ENCODE data around the gene FSTL3. TPM values are rescaled to one million over a fixed set of nuclear protein-coding genes. Genes with fewer than 3 reads are reported as not detected.
"Not testable (repeated sequence)": the region's sequence is repeated elsewhere in the genome, so short reads cannot be mapped to it uniquely, and the experiment has no call there.

The FSTL3 gene
- 32.5 TPM for total RNA-seq (2021; ENCODE audit: unreplicated experiment)
- polyA plus RNA-seq (2012; ENCODE audit: insufficient read length), result 39.5 TPM
- percentile 60 among the genes with signal in this experiment for Bru-seq, nascent RNA
- percentile 82 among the genes with signal in this experiment for BruChase-seq, experiment 1, labeled RNA remaining after a 2-hour chase
- BruChase-seq, experiment 2, labeled RNA remaining after a 6-hour chase, result percentile 81 among the genes with signal in this experiment
- long read RNA-seq, transcript FSTL3-201 (5 exons, 2,542 nt), result major isoform, 10 of 59 reads
- long read RNA-seq, transcript FSTL3-206 (3 exons, 2,144 nt), result minor isoform, 5 of 59 reads
- long read RNA-seq, partial matches to known transcripts, result 6 of 59 reads
- long read RNA-seq, other reads (novel, unspliced or antisense), result 37 of 59 reads

DNA sequence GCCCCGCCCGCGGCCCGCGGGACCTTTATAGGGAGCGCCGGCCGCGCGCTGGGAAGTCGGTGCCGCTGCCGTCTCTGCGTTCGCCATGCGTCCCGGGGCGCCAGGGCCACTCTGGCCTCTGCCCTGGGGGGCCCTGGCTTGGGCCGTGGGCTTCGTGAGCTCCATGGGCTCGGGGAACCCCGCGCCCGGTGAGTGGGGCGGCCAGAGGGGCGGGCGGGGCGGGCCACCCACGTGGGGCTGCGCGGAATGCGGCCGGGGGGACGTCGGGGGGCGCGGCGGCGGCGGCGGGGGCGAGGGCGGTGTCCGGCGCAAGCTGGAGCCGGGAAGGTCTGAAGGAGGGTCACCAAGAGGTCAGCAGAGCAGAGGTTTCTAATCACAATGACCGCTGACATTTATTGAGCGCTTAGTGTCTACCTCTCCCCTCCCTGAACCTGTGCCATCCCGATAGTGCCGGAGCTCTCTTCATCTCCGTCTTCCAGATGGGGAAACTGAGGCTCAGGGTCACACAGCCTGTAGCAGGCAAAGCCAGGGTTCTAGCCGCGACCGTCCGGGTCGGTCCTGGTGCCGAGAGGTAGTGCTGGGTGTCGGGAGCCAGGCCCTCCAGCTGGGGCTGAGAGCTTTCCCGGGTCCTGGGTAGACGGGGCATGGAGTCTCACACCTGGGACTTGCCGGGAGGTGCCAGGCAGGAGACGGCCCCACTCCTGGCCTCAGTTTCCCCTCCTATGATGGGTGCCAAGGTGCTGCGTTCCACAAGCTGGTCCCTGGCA, at the start of gene FSTL3:
TSS of gene FSTL3 (plus strand) at position 54 of the 767 bp plus-strand sequence. CDS start at position 86, 32 bp downstream.
- ATAC-seq (peak; percentile 5; the same call in 1 of the 2 replicates), DNase-seq (ENCODE audit: low read depth, low spot score) (no peak)
- intact Hi-C loops (cut with micrococcal nuclease; ENCODE audit: unreplicated experiment) (no loop called here), in situ Hi-C loops (cut with HindIII; ENCODE audit: low pct_unique_long_range_greater_than_20kb, low sequenced_read_pairs) (no loop called here)
- peak within 1 kb of the TSS; percentile 48 to 68 for H3K4me3 ChIP-seq (ENCODE audit: low read depth in 2 of 2, low read length in 2 of 2)
- no TSS peak for BruUV-seq (replicated peaks)
- no peaks in the 10 kb centered on the region for H3K9me3 ChIP-seq (ENCODE audit: control insufficient read depth, insufficient read depth, low read depth, low read length)
- H3K27ac ChIP-seq (ENCODE audit: low read length), result peak within 1 kb of the TSS; percentile 72
- no peaks in the 10 kb centered on the region for H3K27me3 ChIP-seq (ENCODE audit: control insufficient read depth, insufficient read depth, low read length)
- no peaks in the 10 kb centered on the region for H3K36me3 ChIP-seq (ENCODE audit: control insufficient read depth, insufficient read depth, low read length)
- H3K4me1 ChIP-seq (ENCODE audit: control insufficient read depth, insufficient read depth, low read length), result peaks cover 22% of the 10 kb centered on the region
- TF ChIP-seq POLR2AphosphoS5 (IDR thresholded peaks at IDR 0.05; ENCODE audit: low read depth, low read length) (peak; percentile 52), TCF7L2 (IDR thresholded peaks at IDR 0.05; ENCODE audit: low read depth, low read length) (no peak)
- CTCF ChIA-PET, result interaction anchor here (0.6 kb wide), 1 partner anchor 53 kb away, joined by 4 read pairs; no protein-coding TSS in a partner anchor
- POLR2A ChIA-PET, result interaction anchor here (0.5 to 0.9 kb wide), 3 partner anchors 28 to 35 kb away, joined by 3 to 5 read pairs (median 3); no protein-coding TSS in a partner anchor

DNA sequence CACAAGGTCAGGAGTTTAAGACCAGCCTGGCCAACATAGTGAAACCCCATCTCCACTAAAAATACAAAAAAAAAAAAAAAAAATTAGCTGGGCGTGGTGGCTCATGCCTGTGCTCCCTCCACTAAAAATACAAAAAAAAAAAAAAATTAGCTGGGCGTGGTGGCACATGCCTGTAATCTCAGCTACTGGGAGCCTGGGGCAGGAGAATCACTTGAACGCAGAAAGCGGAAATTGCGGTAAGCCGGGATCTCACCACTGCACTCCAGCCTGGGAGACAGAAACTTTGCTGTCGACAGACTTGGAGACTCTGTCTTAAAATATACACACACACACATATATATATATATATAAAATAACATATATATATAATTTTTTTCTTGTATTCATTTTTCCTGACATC, 49.6 kb upstream of the FSTL3 start:
- H3K27me3 ChIP-seq (ENCODE audit: control insufficient read depth, insufficient read depth, low read length); CTCF ChIA-PET; H3K4me1 ChIP-seq (ENCODE audit: control insufficient read depth, insufficient read depth, low read length); H3K36me3 ChIP-seq (ENCODE audit: control insufficient read depth, insufficient read depth, low read length); H3K9me3 ChIP-seq (ENCODE audit: control insufficient read depth, insufficient read depth, low read depth, low read length); H3K27ac ChIP-seq (ENCODE audit: low read length); DNase-seq (ENCODE audit: low read depth, low spot score); intact Hi-C loops (cut with micrococcal nuclease; ENCODE audit: unreplicated experiment); H3K4me3 ChIP-seq (ENCODE audit: low read depth in 2 of 2, low read length in 2 of 2); POLR2A ChIA-PET; ATAC-seq; in situ Hi-C loops (cut with HindIII; ENCODE audit: low pct_unique_long_range_greater_than_20kb, low sequenced_read_pairs); BruUV-seq (replicated peaks): not testable (repeated sequence)

DNA sequence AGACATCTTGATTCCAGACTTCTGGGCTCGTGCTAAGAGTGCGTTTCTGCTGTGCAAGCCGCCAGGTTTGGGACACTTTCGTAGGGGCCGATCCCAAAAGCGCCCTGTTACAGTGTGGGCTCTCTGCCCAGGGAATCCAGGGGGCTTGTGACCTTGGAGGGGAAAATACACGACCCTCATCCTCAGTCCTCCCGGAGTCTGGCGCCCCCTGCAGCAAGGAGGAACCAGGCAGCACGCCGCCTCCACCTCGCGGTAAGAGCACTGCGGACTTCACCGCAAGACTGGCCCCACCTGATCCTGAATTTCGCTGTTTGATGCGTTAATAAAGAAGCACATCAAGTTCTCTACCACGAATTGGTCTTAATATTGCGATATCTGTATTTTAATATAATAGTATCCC, 48.0 kb upstream of the FSTL3 start:
- TSS peak; percentile 56 for BruUV-seq (replicated peaks)
- ChIA-PET POLR2A (no interaction called here), CTCF (no interaction called here)
- no peaks in the 10 kb centered on the region for H3K9me3 ChIP-seq (ENCODE audit: control insufficient read depth, insufficient read depth, low read depth, low read length)
- peaks cover 6% of the 10 kb centered on the region; the same call in 1 of the 2 replicates for H3K36me3 ChIP-seq (ENCODE audit: control insufficient read depth, insufficient read depth, low read length)
- intact Hi-C loops (cut with micrococcal nuclease; ENCODE audit: unreplicated experiment) (no loop called here), in situ Hi-C loops (cut with HindIII; ENCODE audit: low pct_unique_long_range_greater_than_20kb, low sequenced_read_pairs) (no loop called here)
- no peaks in the 10 kb centered on the region; the same call in 1 of the 2 replicates for H3K4me1 ChIP-seq (ENCODE audit: control insufficient read depth, insufficient read depth, low read length)
- ATAC-seq, result no peak
- TF ChIP-seq TCF7L2 (IDR thresholded peaks at IDR 0.05; ENCODE audit: low read depth, low read length), result no peak
- TF ChIP-seq, protein P1, sequence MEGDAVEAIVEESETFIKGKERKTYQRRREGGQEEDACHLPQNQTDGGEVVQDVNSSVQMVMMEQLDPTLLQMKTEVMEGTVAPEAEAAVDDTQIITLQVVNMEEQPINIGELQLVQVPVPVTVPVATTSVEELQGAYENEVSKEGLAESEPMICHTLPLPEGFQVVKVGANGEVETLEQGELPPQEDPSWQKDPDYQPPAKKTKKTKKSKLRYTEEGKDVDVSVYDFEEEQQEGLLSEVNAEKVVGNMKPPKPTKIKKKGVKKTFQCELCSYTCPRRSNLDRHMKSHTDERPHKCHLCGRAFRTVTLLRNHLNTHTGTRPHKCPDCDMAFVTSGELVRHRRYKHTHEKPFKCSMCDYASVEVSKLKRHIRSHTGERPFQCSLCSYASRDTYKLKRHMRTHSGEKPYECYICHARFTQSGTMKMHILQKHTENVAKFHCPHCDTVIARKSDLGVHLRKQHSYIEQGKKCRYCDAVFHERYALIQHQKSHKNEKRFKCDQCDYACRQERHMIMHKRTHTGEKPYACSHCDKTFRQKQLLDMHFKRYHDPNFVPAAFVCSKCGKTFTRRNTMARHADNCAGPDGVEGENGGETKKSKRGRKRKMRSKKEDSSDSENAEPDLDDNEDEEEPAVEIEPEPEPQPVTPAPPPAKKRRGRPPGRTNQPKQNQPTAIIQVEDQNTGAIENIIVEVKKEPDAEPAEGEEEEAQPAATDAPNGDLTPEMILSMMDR (IDR thresholded peaks at IDR 0.05), result peak; percentile 68; the same call in 1 of the 2 replicates
- DNase-seq (ENCODE audit: low read depth, low spot score), result no peak
- H3K27me3 ChIP-seq (ENCODE audit: control insufficient read depth, insufficient read depth, low read length), result no peaks in the 10 kb centered on the region
- no peak overlapping the region for H3K4me3 ChIP-seq (ENCODE audit: low read depth in 2 of 2, low read length in 2 of 2)
- H3K27ac ChIP-seq (ENCODE audit: low read length), result no peak overlapping the region

DNA sequence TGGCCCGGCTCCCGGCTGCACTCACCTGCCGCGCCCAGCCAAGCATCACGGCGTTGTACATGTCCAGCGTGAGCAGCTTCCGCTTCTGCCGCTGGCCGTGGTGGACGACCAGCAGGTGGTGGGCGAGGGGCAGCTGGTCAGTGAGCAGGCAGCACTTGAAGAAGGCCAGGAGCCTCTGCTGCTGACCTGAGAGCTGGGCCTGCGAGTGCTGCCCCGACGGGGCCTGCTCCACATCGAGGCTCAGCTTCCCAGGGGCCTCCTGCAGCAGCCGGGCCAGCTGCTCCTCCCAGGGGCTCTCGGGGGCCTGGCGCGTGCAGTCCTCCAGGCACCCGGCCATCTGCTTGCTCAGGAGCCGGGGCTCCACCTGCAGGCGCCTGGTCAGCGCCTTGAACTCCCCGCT, 46.7 kb upstream of the FSTL3 start:
- H3K4me1 ChIP-seq (ENCODE audit: control insufficient read depth, insufficient read depth, low read length); H3K36me3 ChIP-seq (ENCODE audit: control insufficient read depth, insufficient read depth, low read length); BruUV-seq (replicated peaks); DNase-seq (ENCODE audit: low read depth, low spot score); H3K4me3 ChIP-seq (ENCODE audit: low read depth in 2 of 2, low read length in 2 of 2); intact Hi-C loops (cut with micrococcal nuclease; ENCODE audit: unreplicated experiment); POLR2A ChIA-PET; H3K9me3 ChIP-seq (ENCODE audit: control insufficient read depth, insufficient read depth, low read depth, low read length); H3K27ac ChIP-seq (ENCODE audit: low read length); ATAC-seq; CTCF ChIA-PET; H3K27me3 ChIP-seq (ENCODE audit: control insufficient read depth, insufficient read depth, low read length); in situ Hi-C loops (cut with HindIII; ENCODE audit: low pct_unique_long_range_greater_than_20kb, low sequenced_read_pairs): not testable (repeated sequence)

Measured in Panc1 (cell line).